OCI-LY1 (cell line): ENCODE results near the gene ACSS1.

Experiments
- H2AFZ ChIP-seq: fragments of 200-600 bp; sonication (generic), shearing (Covaris generic); 2 replicates; pipeline ENCODE4 v1.6.0; 2014; ENCODE audit warnings: antibody characterized with exemption, mild to moderate bottlenecking, low read length
- H3F3A ChIP-seq: fragments of 200-600 bp; sonication (generic), shearing (Covaris generic); 2 replicates; pipeline ENCODE4 v1.6.0; 2014; ENCODE audit warnings: mild to moderate bottlenecking, antibody characterized with exemption, low read length, moderate library complexity; ENCODE audit not compliant: insufficient read depth
- H3K27ac ChIP-seq: fragments of 200-600 bp; sonication (generic); 2 replicates; pipeline ENCODE4 v1.5.1; 2014; ENCODE audit warnings: low read length, mixed run types, mild to moderate bottlenecking, low read depth; ENCODE audit not compliant: poor library complexity, severe bottlenecking
- H3K27me3 ChIP-seq: fragments of 200-600 bp; sonication (generic); 2 replicates; pipeline ENCODE4 v1.6.0; 2014; ENCODE audit warnings: antibody characterized with exemption, mild to moderate bottlenecking, low read length, moderate library complexity; ENCODE audit not compliant: insufficient read depth
- H3K36me3 ChIP-seq: fragments of 200-600 bp; sonication (generic); 2 replicates; pipeline ENCODE4 v1.6.1; 2014; ENCODE audit warnings: mild to moderate bottlenecking, antibody characterized with exemption, low read length, moderate library complexity, mixed read lengths; ENCODE audit not compliant: insufficient read depth
- H3K4me1 ChIP-seq: fragments of 200-600 bp; sonication (generic); 2 replicates; pipeline ENCODE4 v1.5.1; 2014; ENCODE audit warnings: mild to moderate bottlenecking, low read length, moderate library complexity; ENCODE audit not compliant: insufficient read depth, severe bottlenecking
- H3K4me2 ChIP-seq: fragments of 200-600 bp; sonication (generic), shearing (Covaris generic); 2 replicates; pipeline ENCODE4 v1.6.1; 2014; ENCODE audit warnings: low read length
- H3K4me3 ChIP-seq: fragments of 200-600 bp; sonication (generic); 2 replicates; pipeline ENCODE4 v1.5.1; 2014; ENCODE audit warnings: low read length, low read depth, mild to moderate bottlenecking, mixed read lengths; ENCODE audit not compliant: poor library complexity, severe bottlenecking
- H3K79me2 ChIP-seq: fragments of 200-600 bp; shearing (Covaris generic); 2 replicates; pipeline ENCODE4 v1.6.1; 2016; ENCODE audit warnings: mixed run types, low read length, mixed read lengths; ENCODE audit not compliant: insufficient read depth
- H3K9ac ChIP-seq: fragments of 200-600 bp; sonication (generic), shearing (Covaris generic); 2 replicates; pipeline ENCODE4 v1.6.1; 2014; ENCODE audit warnings: mild to moderate bottlenecking, low read length, mixed read lengths
- H3K9me2 ChIP-seq: fragments of 200-600 bp; sonication (generic), shearing (Covaris generic); 2 replicates; pipeline ENCODE4 v1.6.1; 2014; ENCODE audit warnings: low read depth, mild to moderate bottlenecking, low read length, mixed read lengths
- H3K9me3 ChIP-seq: fragments of 200-600 bp; shearing (Covaris generic); 2 replicates; pipeline ENCODE4 v1.6.1; 2014; ENCODE audit warnings: low read length, mixed read lengths
- H4K20me1 ChIP-seq: fragments of 200-600 bp; sonication (generic), shearing (Covaris generic); 2 replicates; pipeline ENCODE4 v1.6.0; 2016; ENCODE audit warnings: mild to moderate bottlenecking, low read length; ENCODE audit not compliant: insufficient read depth
- EZH2 ChIP-seq: fragments of 200-600 bp; sonication (generic), shearing (Covaris generic); IDR thresholded peaks from 2 replicates; pipeline ENCODE4 v1.8.0; 2017; ENCODE audit warnings: borderline replicate concordance, mixed run types, mild to moderate bottlenecking, antibody characterized with exemption, low read length, moderate library complexity, mixed read lengths
- TF ChIP-seq, protein P1 (sequence below): fragments of 200-600 bp; sonication (generic), shearing (Covaris generic); IDR thresholded peaks from 2 replicates; pipeline ENCODE4 v1.5.1; 2017; ENCODE audit warnings: mild to moderate bottlenecking, antibody characterized with exemption, low read length, moderate library complexity, mixed read lengths

Gene ACSS1

DNA sequence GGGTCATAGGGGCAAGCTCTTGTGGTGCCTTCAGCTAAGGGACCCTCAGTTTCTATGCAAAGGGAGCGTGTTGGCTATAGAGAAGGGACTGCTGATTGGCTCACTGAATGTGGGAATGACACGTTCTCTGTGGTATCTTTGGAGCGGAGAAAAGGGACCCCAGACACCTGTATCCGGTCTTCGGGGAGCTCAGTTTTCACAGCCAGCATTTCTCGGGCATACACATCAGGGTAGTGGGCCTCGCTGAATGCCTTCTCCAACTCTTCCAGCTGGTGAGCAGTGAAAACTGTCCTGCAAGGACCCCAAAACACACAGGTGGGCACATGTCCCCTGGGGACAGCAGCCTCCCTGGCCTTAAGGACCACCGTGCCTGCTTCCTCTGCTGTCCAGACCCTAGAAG lies 20.7 kb upstream of the ACSS1 start:
- Histone ChIP-seq H3K27me3 (no peaks in the 10 kb centered on the region), H3K79me2 (no peaks in the 10 kb centered on the region), H3K4me3 (no peak overlapping the region), H2AFZ (no peak overlapping the region), H3K9me2 (no peaks in the 10 kb centered on the region), H3K9ac (no peak overlapping the region), H3K9me3 (no peaks in the 10 kb centered on the region), H3K27ac (no peak overlapping the region), H3K36me3 (no peaks in the 10 kb centered on the region), H3K4me1 (no peaks in the 10 kb centered on the region), H4K20me1 (no peaks in the 10 kb centered on the region), H3F3A (no peaks in the 10 kb centered on the region), H3K4me2 (no peak overlapping the region)
- TF ChIP-seq, protein P1, sequence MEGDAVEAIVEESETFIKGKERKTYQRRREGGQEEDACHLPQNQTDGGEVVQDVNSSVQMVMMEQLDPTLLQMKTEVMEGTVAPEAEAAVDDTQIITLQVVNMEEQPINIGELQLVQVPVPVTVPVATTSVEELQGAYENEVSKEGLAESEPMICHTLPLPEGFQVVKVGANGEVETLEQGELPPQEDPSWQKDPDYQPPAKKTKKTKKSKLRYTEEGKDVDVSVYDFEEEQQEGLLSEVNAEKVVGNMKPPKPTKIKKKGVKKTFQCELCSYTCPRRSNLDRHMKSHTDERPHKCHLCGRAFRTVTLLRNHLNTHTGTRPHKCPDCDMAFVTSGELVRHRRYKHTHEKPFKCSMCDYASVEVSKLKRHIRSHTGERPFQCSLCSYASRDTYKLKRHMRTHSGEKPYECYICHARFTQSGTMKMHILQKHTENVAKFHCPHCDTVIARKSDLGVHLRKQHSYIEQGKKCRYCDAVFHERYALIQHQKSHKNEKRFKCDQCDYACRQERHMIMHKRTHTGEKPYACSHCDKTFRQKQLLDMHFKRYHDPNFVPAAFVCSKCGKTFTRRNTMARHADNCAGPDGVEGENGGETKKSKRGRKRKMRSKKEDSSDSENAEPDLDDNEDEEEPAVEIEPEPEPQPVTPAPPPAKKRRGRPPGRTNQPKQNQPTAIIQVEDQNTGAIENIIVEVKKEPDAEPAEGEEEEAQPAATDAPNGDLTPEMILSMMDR, result no peak
- TF ChIP-seq EZH2, result no peak

DNA sequence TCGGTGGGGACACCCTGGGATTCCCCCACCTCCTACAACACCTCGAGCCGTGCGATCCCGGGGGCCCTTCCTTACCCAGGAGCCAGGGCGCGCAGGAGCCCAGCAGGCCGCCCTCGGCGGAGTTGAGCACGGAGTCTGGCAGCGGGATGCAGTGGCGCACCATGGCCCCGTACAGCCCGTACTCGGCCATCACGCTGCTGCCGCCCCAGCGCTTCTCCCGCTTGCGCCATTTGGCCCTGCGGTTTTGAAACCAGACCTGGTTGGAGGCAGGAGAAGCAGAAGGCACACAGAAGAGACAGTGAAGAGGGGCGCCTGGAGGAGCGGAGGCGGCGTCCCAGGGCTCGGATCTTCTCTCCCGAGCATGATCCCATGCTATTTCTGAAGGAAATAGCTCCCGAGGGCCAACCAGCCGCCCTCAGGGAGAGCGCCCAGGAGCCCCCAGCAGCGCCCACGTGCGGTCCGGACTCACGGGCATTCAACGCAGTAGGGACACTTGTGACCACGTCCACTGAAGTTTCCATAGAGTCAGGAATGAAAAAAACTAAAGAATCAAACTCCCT lies 19.8 kb upstream of the ACSS1 start:
- Histone ChIP-seq H3K27me3 (0 out of 2 replicates have a peak, but pooled peaks cover under 1% of the 10 kb centered on the region), H3K9ac (no peak overlapping the region), H3K9me2 (no peaks in the 10 kb centered on the region), H3K9me3 (no peaks in the 10 kb centered on the region), H4K20me1 (no peaks in the 10 kb centered on the region), H3K4me1 (no peaks in the 10 kb centered on the region), H3K4me2 (no peak overlapping the region), H3K79me2 (no peaks in the 10 kb centered on the region), H3K36me3 (no peaks in the 10 kb centered on the region), H2AFZ (no peak overlapping the region), H3K27ac (no peak overlapping the region), H3F3A (no peaks in the 10 kb centered on the region), H3K4me3 (no peak overlapping the region)
- no peak for TF ChIP-seq EZH2
- TF ChIP-seq, protein P1, result no peak

DNA sequence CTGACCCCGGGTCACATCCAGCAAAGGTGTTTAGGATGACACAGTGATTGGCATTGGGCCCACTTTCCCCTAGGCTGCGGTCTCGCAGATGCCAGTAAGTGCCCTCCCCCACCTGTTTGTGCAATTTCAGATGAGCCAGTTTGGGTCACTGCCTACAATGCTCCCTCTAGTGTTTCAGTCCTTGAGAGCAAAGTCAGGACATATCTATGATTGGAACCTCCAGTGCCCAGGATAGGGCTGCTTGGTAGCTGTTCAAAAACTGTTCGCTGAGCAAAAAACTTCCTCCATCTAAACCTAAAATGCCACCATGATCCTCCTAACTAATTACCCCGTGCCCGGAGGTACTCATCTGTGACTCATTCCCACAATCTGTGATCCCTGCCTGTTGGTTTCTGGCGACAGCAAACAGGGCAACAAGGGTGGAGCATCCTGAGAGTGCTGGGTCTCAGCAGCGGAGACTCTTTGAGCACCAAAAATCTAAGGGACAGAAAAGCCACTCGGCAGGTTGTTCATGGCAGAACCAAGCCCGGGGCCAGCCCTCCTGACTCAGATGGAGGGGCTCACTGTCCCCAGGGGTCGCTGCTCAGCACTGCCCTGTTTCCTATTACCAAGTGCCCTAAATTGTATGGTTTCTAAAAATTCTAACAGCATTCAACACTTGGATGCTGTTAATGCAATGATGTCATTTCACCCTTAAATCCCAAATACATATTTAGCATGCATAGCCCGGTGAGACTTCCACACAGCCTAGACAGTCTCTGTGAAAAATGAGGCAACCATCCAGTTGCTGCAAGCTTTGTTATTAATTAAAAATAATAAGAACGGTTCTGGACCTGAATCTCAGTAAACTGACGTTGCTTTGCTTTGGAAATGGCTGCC lies 19.0 kb upstream of the ACSS1 start:
- H2AFZ ChIP-seq, result no peak overlapping the region

More for the DNA sequence above, 19.0 kb upstream of the ACSS1 start:
- no peaks in the 10 kb centered on the region for H3K79me2 ChIP-seq
- no peaks in the 10 kb centered on the region for H3K9me3 ChIP-seq
- no peaks in the 10 kb centered on the region for H3F3A ChIP-seq
- TF ChIP-seq, protein P1, result peak; percentile 45; the same call in 1 of the 2 replicates
- no peak for TF ChIP-seq EZH2
- H4K20me1 ChIP-seq, result no peaks in the 10 kb centered on the region
- H3K27me3 ChIP-seq, result 0 out of 2 replicates have a peak, but pooled peaks cover 3% of the 10 kb centered on the region
- H3K27ac ChIP-seq, result no peak overlapping the region
- H3K4me1 ChIP-seq, result no peaks in the 10 kb centered on the region
- H3K9me2 ChIP-seq, result no peaks in the 10 kb centered on the region
- no peak overlapping the region for H3K4me3 ChIP-seq
- H3K9ac ChIP-seq, result no peak overlapping the region
- H3K36me3 ChIP-seq, result no peaks in the 10 kb centered on the region
- no peak overlapping the region for H3K4me2 ChIP-seq
